ENCODE measurements around the gene TMEM170B.

Gene TMEM170B

GRCh38 chr6:11616200-11616611 is 78.7 kb downstream of the TMEM170B start:
- Histone ChIP-seq H2AFZ (ENCODE audit: low read length) (no peak overlapping the region), H3K4me1 (ENCODE audit: insufficient read depth, low read length, severe bottlenecking) (no peaks in the 10 kb centered on the region), H3K27me3 (ENCODE audit: insufficient read depth, low read length) (no peaks in the 10 kb centered on the region), H4K20me1 (ENCODE audit: insufficient read depth, low read length) (no peaks in the 10 kb centered on the region), H3K79me2 (ENCODE audit: insufficient read depth, low read length) (no peaks in the 10 kb centered on the region), H3K27ac (ENCODE audit: low read depth, low read length, poor library complexity, severe bottlenecking) (no peak overlapping the region), H3K4me3 (ENCODE audit: low read depth, low read length, poor library complexity, severe bottlenecking) (no peak overlapping the region), H3K36me3 (ENCODE audit: insufficient read depth, low read length) (no peaks in the 10 kb centered on the region), H3F3A (ENCODE audit: insufficient read depth, low read length) (no peaks in the 10 kb centered on the region), H3K4me2 (ENCODE audit: low read length) (no peak overlapping the region), H3K9ac (ENCODE audit: low read length) (no peak overlapping the region), H3K9me2 (ENCODE audit: low read depth, low read length) (no peaks in the 10 kb centered on the region), H3K9me3 (ENCODE audit: low read length) (no peaks in the 10 kb centered on the region)
- TF ChIP-seq CTCF (IDR thresholded peaks at IDR 0.05; ENCODE audit: low read length) = no peak
- TF ChIP-seq EZH2 (IDR thresholded peaks at IDR 0.05; ENCODE audit: borderline replicate concordance, low read length) = no peak

GRCh38 chr6:11618533-11618932 is 81.0 kb downstream of the TMEM170B start:
- no peak overlapping the region for H3K9ac ChIP-seq (ENCODE audit: low read length)
- H3K27ac ChIP-seq (ENCODE audit: low read depth, low read length, poor library complexity, severe bottlenecking) = no peak overlapping the region
- H3K36me3 ChIP-seq (ENCODE audit: insufficient read depth, low read length) = no peaks in the 10 kb centered on the region
- no peaks in the 10 kb centered on the region for H3K27me3 ChIP-seq (ENCODE audit: insufficient read depth, low read length)
- H3K9me2 ChIP-seq (ENCODE audit: low read depth, low read length) = no peaks in the 10 kb centered on the region
- H3K79me2 ChIP-seq (ENCODE audit: insufficient read depth, low read length) = no peaks in the 10 kb centered on the region
- no peak overlapping the region for H3K4me2 ChIP-seq (ENCODE audit: low read length)
- TF ChIP-seq CTCF (IDR thresholded peaks at IDR 0.05; ENCODE audit: low read length) (peak; percentile 30; the same call in 1 of the 2 replicates), EZH2 (IDR thresholded peaks at IDR 0.05; ENCODE audit: borderline replicate concordance, low read length) (no peak)
- H3K4me1 ChIP-seq (ENCODE audit: insufficient read depth, low read length, severe bottlenecking) = no peaks in the 10 kb centered on the region
- no peaks in the 10 kb centered on the region for H4K20me1 ChIP-seq (ENCODE audit: insufficient read depth, low read length)
- H3F3A ChIP-seq (ENCODE audit: insufficient read depth, low read length) = no peaks in the 10 kb centered on the region
- no peak overlapping the region for H3K4me3 ChIP-seq (ENCODE audit: low read depth, low read length, poor library complexity, severe bottlenecking)
- H3K9me3 ChIP-seq (ENCODE audit: low read length) = no peaks in the 10 kb centered on the region
- H2AFZ ChIP-seq (ENCODE audit: low read length) = no peak overlapping the region

GRCh38 chr6:11621119-11621518 is 83.6 kb downstream of the TMEM170B start:
- no peak for TF ChIP-seq CTCF (IDR thresholded peaks at IDR 0.05; ENCODE audit: low read length)
- no peak for TF ChIP-seq EZH2 (IDR thresholded peaks at IDR 0.05; ENCODE audit: borderline replicate concordance, low read length)
- H3K4me2 ChIP-seq (ENCODE audit: low read length) = no peak overlapping the region
- H4K20me1 ChIP-seq (ENCODE audit: insufficient read depth, low read length) = no peaks in the 10 kb centered on the region
- no peaks in the 10 kb centered on the region; the same call in 1 of the 2 replicates for H3K36me3 ChIP-seq (ENCODE audit: insufficient read depth, low read length)
- no peaks in the 10 kb centered on the region for H3K79me2 ChIP-seq (ENCODE audit: insufficient read depth, low read length)
- H3K4me3 ChIP-seq (ENCODE audit: low read depth, low read length, poor library complexity, severe bottlenecking) = no peak overlapping the region
- H3K4me1 ChIP-seq (ENCODE audit: insufficient read depth, low read length, severe bottlenecking) = no peaks in the 10 kb centered on the region
- H2AFZ ChIP-seq (ENCODE audit: low read length) = no peak overlapping the region
- H3K9me2 ChIP-seq (ENCODE audit: low read depth, low read length) = no peaks in the 10 kb centered on the region
- H3F3A ChIP-seq (ENCODE audit: insufficient read depth, low read length) = no peaks in the 10 kb centered on the region
- no peak overlapping the region for H3K27ac ChIP-seq (ENCODE audit: low read depth, low read length, poor library complexity, severe bottlenecking)
- H3K9me3 ChIP-seq (ENCODE audit: low read length) = no peaks in the 10 kb centered on the region
- no peak overlapping the region for H3K9ac ChIP-seq (ENCODE audit: low read length)
- H3K27me3 ChIP-seq (ENCODE audit: insufficient read depth, low read length) = no peaks in the 10 kb centered on the region; the same call in 1 of the 2 replicates

Measured in OCI-LY1 (cell line).